SJCRH30 (cell line): Measurements from ENCODE around the gene RGS7. TPM values are rescaled to one million over a fixed set of nuclear protein-coding genes. Genes with fewer than 3 reads are reported as not detected.
"Not testable (repeated sequence)": the region's sequence is repeated elsewhere in the genome, so short reads cannot be mapped to it uniquely, and the experiment has no call there.

ENCODE experiments used
- DNase-seq, 2 experiments: peaks; one replicate each; pipeline ENCODE4 v3.0.0-alpha.2; 2015 to 2020
- H3K27ac ChIP-seq: fragments of 250-450 bp; sonication (Bioruptor Pico); 2 replicates; pipeline ENCODE4 v1.5.1; 2020; ENCODE audit warnings: mild to moderate bottlenecking, moderate library complexity
- H3K27me3 ChIP-seq: fragments of 250-450 bp; sonication (Bioruptor Pico); 2 replicates; pipeline ENCODE4 v1.5.1; 2020; ENCODE audit warnings: mild to moderate bottlenecking, moderate library complexity
- H3K36me3 ChIP-seq: fragments of 250-450 bp; sonication (Bioruptor Pico); 2 replicates; pipeline ENCODE4 v1.5.1; 2020; ENCODE audit warnings: mild to moderate bottlenecking, moderate library complexity
- H3K4me1 ChIP-seq: fragments of 250-450 bp; sonication (Bioruptor Pico); 2 replicates; pipeline ENCODE4 v1.5.1; 2020; ENCODE audit warnings: mild to moderate bottlenecking, moderate library complexity
- H3K4me3 ChIP-seq: fragments of 250-450 bp; sonication (Bioruptor Pico); 2 replicates; pipeline ENCODE4 v1.5.1; 2020; ENCODE audit warnings: mild to moderate bottlenecking, moderate library complexity
- H3K9me3 ChIP-seq: fragments of 250-450 bp; sonication (Bioruptor Pico); replicated peaks from 2 replicates; pipeline ENCODE4 v1.5.1; 2020; ENCODE audit warnings: mild to moderate bottlenecking, moderate library complexity
- total RNA-seq: library from RNA; depleted of rRNA; stranded (reverse); fragments of >200 nt; shearing (Covaris generic); gene quantifications from 2 replicates; pipeline ENCODE4 v1.2.3, GENCODE V29; 2014

Gene RGS7
- total RNA-seq, 1 experiment from 2014 or later: 0.16 TPM

DNA sequence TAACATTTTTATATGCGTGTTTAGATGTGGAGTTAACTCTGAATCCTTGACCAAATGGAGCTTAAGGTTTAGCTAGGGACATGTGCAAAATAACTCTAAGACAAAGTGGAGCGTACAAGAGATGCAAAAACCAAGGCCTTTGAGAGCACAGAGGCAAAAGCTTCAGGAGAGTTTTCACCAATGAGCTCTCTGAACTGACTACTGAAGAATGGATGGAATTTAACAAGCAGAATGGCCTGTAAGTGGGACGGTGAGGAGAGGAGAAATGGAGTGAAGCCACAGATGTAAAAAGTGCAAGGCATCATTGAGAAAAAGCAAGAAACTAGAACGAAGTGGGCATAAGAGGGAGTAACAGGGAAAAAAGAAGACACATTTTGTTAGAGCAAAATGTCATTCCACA lies 260.0 kb downstream of the RGS7 start:
- no peaks in the 10 kb centered on the region for H3K4me1 ChIP-seq
- H3K9me3 ChIP-seq: no peaks in the 10 kb centered on the region
- no peak overlapping the region for H3K27ac ChIP-seq
- no peaks in the 10 kb centered on the region for H3K36me3 ChIP-seq
- H3K27me3 ChIP-seq: no peaks in the 10 kb centered on the region
- no peak overlapping the region for H3K4me3 ChIP-seq
- no peak for DNase-seq

- DNase-seq: no peak
- Histone ChIP-seq H3K9me3 (no peaks in the 10 kb centered on the region), H3K4me3 (no peak overlapping the region), H3K27ac (no peak overlapping the region), H3K27me3 (no peaks in the 10 kb centered on the region), H3K36me3 (no peaks in the 10 kb centered on the region), H3K4me1 (no peaks in the 10 kb centered on the region)
Observed at GRCh38 chr1:241095847-241096246, 261.2 kb downstream of the RGS7 start.

DNA sequence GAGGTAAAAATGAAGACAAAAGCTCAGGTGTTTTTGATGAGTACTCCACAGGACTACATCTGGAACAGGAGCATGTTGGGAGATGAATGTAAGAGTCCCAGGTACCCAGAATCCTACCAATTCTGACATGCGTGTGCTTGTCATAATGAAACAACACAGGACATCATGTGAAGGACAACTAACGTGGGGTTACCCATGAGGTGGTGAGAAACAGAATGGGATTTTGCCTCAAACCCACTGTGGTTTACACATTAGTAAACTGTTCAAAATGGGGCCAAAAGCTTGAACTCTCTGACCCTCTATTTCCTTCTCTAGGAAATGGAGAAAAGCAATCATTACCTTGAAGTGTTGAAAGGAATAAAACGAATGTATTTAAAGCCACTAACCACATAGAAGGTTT lies 266.2 kb downstream of the RGS7 start:
- Histone ChIP-seq H3K36me3 (no peaks in the 10 kb centered on the region), H3K4me3 (no peak overlapping the region), H3K9me3 (no peaks in the 10 kb centered on the region), H3K27me3 (no peaks in the 10 kb centered on the region), H3K4me1 (no peaks in the 10 kb centered on the region), H3K27ac (no peak overlapping the region)
- DNase-seq: no peak

DNA sequence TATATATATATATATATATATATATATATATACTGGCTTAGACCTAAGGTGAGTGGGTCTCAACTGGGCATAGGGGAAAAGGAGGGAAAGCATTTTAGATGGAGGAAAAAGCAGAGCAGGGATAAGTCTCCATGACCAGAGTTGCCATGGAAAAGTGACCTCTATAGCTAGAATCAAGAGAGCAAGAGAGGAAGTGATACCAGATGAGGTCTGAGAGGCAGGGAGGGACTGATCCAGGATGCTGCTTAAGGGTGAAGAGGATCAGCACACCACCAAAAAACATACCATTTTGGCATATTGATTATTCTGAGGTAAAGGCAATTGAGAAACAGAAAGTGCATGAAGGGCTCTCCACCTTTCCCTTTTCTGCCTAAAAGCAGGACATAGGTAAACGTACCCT lies 267.9 kb downstream of the RGS7 start:
- DNase-seq, H3K9me3 ChIP-seq, H3K27ac ChIP-seq, H3K4me3 ChIP-seq, H3K36me3 ChIP-seq, H3K27me3 ChIP-seq, H3K4me1 ChIP-seq: not testable (repeated sequence)

GRCh38 chr1:241088075-241088474 lies 268.9 kb downstream of the RGS7 start:
- H3K4me3 ChIP-seq, H3K4me1 ChIP-seq, H3K27me3 ChIP-seq, H3K9me3 ChIP-seq, H3K36me3 ChIP-seq, DNase-seq, H3K27ac ChIP-seq: not testable (repeated sequence)

GRCh38 chr1:241086686-241087085 lies 270.3 kb downstream of the RGS7 start:
- Histone ChIP-seq H3K27ac (no peak overlapping the region), H3K4me1 (no peaks in the 10 kb centered on the region), H3K9me3 (no peaks in the 10 kb centered on the region), H3K36me3 (no peaks in the 10 kb centered on the region), H3K27me3 (no peaks in the 10 kb centered on the region), H3K4me3 (no peak overlapping the region)
- DNase-seq: no peak

DNA sequence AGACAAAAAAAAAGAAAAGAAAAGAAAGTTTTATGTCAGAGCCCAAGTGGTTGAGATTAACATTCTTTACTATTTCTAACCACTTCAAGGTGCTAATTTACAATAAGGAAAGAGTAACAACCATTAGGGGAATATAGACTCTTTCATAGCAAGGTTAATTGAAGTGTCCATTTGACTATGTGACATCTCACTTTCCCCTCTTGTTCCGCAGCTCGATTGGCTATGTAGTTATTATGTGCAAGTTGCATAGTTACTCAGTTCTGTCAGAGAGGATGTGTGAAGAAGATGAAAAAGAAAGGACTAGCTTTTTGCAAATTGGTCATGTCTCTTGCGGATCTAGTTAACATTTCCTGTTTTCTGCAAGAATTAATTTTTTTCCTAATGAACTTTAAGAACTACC lies 273.7 kb downstream of the RGS7 start:
- Histone ChIP-seq H3K27me3 (no peaks in the 10 kb centered on the region), H3K9me3 (no peaks in the 10 kb centered on the region), H3K27ac (no peak overlapping the region), H3K36me3 (no peaks in the 10 kb centered on the region), H3K4me1 (no peaks in the 10 kb centered on the region), H3K4me3 (no peak overlapping the region)
- DNase-seq: no peak

- Histone ChIP-seq H3K4me3 (no peak overlapping the region), H3K4me1 (no peaks in the 10 kb centered on the region), H3K36me3 (no peaks in the 10 kb centered on the region), H3K9me3 (no peaks in the 10 kb centered on the region), H3K27me3 (no peaks in the 10 kb centered on the region), H3K27ac (no peak overlapping the region)
- no peak for DNase-seq
Observed at GRCh38 chr1:241081473-241081872, 275.5 kb downstream of the RGS7 start.

GRCh38 chr1:241079459-241079858 lies 277.5 kb downstream of the RGS7 start:
- Histone ChIP-seq H3K4me3 (no peak overlapping the region), H3K4me1 (no peaks in the 10 kb centered on the region), H3K9me3 (no peaks in the 10 kb centered on the region), H3K36me3 (no peaks in the 10 kb centered on the region), H3K27me3 (no peaks in the 10 kb centered on the region), H3K27ac (no peak overlapping the region)
- DNase-seq: no peak

DNA sequence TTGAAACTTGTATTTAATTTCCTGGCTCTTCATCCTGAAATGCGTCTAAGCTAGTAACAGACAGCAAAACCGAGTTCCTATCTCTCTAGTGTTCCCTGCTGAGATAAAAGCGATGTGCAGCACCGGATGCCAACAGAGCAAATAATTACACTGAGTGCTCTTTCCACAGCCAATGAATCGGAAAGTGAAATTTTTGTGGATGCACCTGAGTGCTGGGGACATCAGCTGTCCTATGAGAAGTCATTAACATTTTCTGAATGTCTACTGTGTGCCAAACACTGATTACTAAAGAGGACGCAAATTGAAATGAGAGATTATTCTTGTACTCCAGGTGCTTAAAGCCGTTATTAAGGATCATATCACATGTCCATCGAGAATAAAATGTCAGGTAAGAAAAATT lies 278.0 kb downstream of the RGS7 start:
- H3K27me3 ChIP-seq: no peaks in the 10 kb centered on the region
- DNase-seq: no peak
- H3K36me3 ChIP-seq: no peaks in the 10 kb centered on the region
- H3K4me1 ChIP-seq: no peaks in the 10 kb centered on the region
- H3K27ac ChIP-seq: no peak overlapping the region
- no peaks in the 10 kb centered on the region for H3K9me3 ChIP-seq
- H3K4me3 ChIP-seq: no peak overlapping the region

- DNase-seq: no peak
- no peak overlapping the region for H3K4me3 ChIP-seq
Observed at GRCh38 chr1:241077386-241078147, 279.4 kb downstream of the RGS7 start.

DNA sequence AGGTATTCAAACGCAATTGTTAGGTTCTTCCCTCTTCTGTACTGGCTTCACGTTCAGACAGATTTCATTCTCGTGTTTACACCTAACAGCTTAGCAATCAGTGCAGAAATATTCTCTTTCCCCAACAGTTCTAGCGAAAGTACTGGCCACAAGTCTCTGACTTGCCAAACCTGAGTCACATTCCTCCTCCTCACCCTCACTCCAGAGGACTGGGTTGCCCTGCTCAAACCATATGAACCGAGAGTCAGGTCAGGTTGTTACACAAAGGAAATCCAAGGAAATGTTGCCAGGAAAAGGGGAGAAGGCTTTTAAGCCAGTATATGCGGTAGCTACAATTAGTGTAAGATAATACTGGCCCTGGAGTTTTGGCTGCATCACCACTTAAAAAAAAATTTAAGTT lies 282.5 kb downstream of the RGS7 start:
- no peaks in the 10 kb centered on the region for H3K36me3 ChIP-seq
- no peak overlapping the region for H3K4me3 ChIP-seq
- no peak for DNase-seq
- no peaks in the 10 kb centered on the region for H3K9me3 ChIP-seq
- no peaks in the 10 kb centered on the region for H3K4me1 ChIP-seq
- H3K27me3 ChIP-seq: no peaks in the 10 kb centered on the region
- no peak overlapping the region for H3K27ac ChIP-seq

More at GRCh38 chr1:241077386-241078147, 279.4 kb downstream of the RGS7 start:
- Histone ChIP-seq H3K27me3 (no peaks in the 10 kb centered on the region), H3K27ac (no peak overlapping the region), H3K36me3 (no peaks in the 10 kb centered on the region), H3K9me3 (no peaks in the 10 kb centered on the region), H3K4me1 (no peaks in the 10 kb centered on the region)

DNA sequence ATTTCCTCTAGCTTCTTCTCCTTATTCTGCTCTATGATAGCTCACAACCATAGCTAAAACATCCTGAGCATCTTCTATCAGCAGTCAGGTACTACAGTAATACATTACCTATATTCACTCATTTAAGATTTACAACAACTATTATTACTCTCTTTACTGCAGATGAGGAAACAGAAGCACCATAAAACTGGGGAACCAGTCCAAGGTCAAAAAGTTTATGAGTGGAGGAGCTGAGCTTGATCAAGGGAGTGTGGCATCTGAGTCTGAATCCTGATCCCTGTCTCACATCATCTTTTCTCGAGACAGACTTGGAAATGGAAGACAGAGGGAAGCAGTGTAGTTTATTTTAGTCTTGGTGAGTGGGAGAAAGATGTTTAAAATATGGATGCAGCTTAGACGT lies 288.6 kb downstream of the RGS7 start:
- DNase-seq: no peak
- Histone ChIP-seq H3K27me3 (no peaks in the 10 kb centered on the region), H3K4me1 (no peaks in the 10 kb centered on the region), H3K27ac (no peak overlapping the region), H3K4me3 (no peak overlapping the region), H3K9me3 (no peaks in the 10 kb centered on the region), H3K36me3 (no peaks in the 10 kb centered on the region)

GRCh38 chr1:241063276-241063675 lies 293.7 kb downstream of the RGS7 start:
- Histone ChIP-seq H3K27ac (no peak overlapping the region), H3K36me3 (no peaks in the 10 kb centered on the region), H3K4me3 (no peak overlapping the region), H3K9me3 (no peaks in the 10 kb centered on the region), H3K27me3 (no peaks in the 10 kb centered on the region), H3K4me1 (no peaks in the 10 kb centered on the region)
- no peak for DNase-seq

GRCh38 chr1:241061062-241061461 lies 295.9 kb downstream of the RGS7 start:
- Histone ChIP-seq H3K9me3 (no peaks in the 10 kb centered on the region), H3K27ac (no peak overlapping the region), H3K27me3 (no peaks in the 10 kb centered on the region), H3K4me1 (no peaks in the 10 kb centered on the region), H3K4me3 (no peak overlapping the region), H3K36me3 (no peaks in the 10 kb centered on the region)
- no peak for DNase-seq

- Histone ChIP-seq H3K36me3 (no peaks in the 10 kb centered on the region), H3K27me3 (no peaks in the 10 kb centered on the region), H3K4me3 (no peak overlapping the region), H3K9me3 (no peaks in the 10 kb centered on the region), H3K27ac (no peak overlapping the region), H3K4me1 (no peaks in the 10 kb centered on the region)
- DNase-seq: no peak
Observed at GRCh38 chr1:241048622-241049021, 308.4 kb downstream of the RGS7 start.
